Calu3 (cell line): Measurements from ENCODE around the gene BDH1. TPM values are rescaled to one million over a fixed set of nuclear protein-coding genes. Genes with fewer than 3 reads are reported as not detected.

Source experiments
- BruUV-seq: library from RNA; stranded (reverse); fragments of 400-500 nt; replicated peaks from 2 replicates; lab custom pipeline; 2021; lab: Mats Ljungman, UMichigan
- CTCF ChIA-PET: fragments of 300-600 bp; sonication (Branson Sonifier 250); formaldehyde crosslinking; loops from one replicate; lab custom pipeline; 2022; ENCODE audit warnings: antibody characterized with exemption; lab: Charles Lee
- DNase-seq: peaks from one replicate; pipeline ENCODE4 v3.0.0; 2022
- H3K27ac Mint-ChIP-seq: one replicate; pipeline ENCODE4 v1.8.0; 2022; ENCODE audit warnings: mixed read lengths; ENCODE audit not compliant: unreplicated experiment
- H3K27me3 Mint-ChIP-seq: one replicate; pipeline ENCODE4 v1.8.0; 2022; ENCODE audit warnings: mixed read lengths; ENCODE audit not compliant: unreplicated experiment
- H3K36me3 Mint-ChIP-seq: one replicate; pipeline ENCODE4 v1.8.0; 2022; ENCODE audit warnings: mild to moderate bottlenecking, moderate library complexity, mixed read lengths; ENCODE audit not compliant: insufficient read depth, unreplicated experiment
- H3K4me1 Mint-ChIP-seq: one replicate; pipeline ENCODE4 v1.8.0; 2022; ENCODE audit warnings: mild to moderate bottlenecking, low read depth, mixed read lengths; ENCODE audit not compliant: unreplicated experiment
- H3K4me3 Mint-ChIP-seq: one replicate; pipeline ENCODE4 v1.8.0; 2022; ENCODE audit warnings: mild to moderate bottlenecking, low read depth, moderate library complexity, mixed read lengths; ENCODE audit not compliant: unreplicated experiment
- H3K9me3 Mint-ChIP-seq: one replicate; pipeline ENCODE4 v1.8.0; 2022; ENCODE audit warnings: low read depth, mixed read lengths; ENCODE audit not compliant: unreplicated experiment
- intact Hi-C: fragments of 100-400 bp; cut with micrococcal nuclease; formaldehyde crosslinking; loops from one replicate; pipeline ENCODE4 v1.10.0; 2022; ENCODE audit not compliant: unreplicated experiment
- total RNA-seq: library from RNA; stranded (reverse); gene quantifications from 2 replicates; pipeline ENCODE4 v1.2.3, GENCODE V29; 2022
- TF ChIP-seq, protein P1 (sequence below): fragments of 200-600 bp; IDR thresholded peaks from one replicate; pipeline ENCODE4 v1.8.0; 2022; ENCODE audit warnings: antibody characterized with exemption; ENCODE audit not compliant: unreplicated experiment

The BDH1 gene
- total RNA-seq, 1 experiment from 2014 or later, result 49.0 TPM

DNA sequence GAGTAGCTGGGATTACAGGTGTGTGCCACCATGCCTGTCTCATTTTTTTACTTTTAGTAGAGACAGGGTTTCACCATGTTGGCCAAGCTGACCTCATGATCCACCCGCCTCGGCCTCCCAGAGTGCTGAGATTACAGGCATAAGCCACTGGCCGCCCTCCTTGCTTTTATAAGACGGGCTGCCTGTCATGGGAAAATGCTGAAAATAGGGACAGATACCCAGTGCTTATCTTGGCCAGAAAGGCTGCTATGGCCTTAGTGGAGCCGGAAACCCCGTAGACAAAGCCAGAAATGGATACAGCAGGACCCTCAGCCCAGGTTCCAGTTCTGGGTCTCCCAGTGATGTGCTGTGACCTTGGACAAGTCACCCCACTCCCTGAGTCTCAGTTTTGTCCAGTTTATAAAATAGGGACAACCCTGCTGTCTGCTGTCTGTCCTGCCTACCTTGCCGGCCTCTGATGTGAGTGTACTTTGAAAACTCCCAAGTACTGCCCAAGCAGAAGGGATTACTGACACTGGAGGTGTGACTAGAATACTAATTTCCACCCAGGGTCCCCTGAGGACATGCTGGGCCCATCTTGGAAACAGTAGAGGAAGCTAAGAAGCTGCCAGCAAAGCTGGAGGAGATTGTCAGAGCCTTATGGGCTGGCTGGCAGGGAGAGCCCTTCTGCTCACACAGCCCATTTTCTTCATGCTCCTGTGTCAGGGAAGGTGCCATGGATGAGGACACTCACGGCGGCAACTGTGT lies 59.6 kb downstream of the BDH1 start:
- H3K4me3 Mint-ChIP-seq, result no peak overlapping the region
- CTCF ChIA-PET, result no interaction called here
- peaks cover 30% of the 10 kb centered on the region for H3K4me1 Mint-ChIP-seq
- no peaks in the 10 kb centered on the region for H3K9me3 Mint-ChIP-seq
- no peak for DNase-seq
- no peaks in the 10 kb centered on the region for H3K27me3 Mint-ChIP-seq
- TF ChIP-seq, protein P1, sequence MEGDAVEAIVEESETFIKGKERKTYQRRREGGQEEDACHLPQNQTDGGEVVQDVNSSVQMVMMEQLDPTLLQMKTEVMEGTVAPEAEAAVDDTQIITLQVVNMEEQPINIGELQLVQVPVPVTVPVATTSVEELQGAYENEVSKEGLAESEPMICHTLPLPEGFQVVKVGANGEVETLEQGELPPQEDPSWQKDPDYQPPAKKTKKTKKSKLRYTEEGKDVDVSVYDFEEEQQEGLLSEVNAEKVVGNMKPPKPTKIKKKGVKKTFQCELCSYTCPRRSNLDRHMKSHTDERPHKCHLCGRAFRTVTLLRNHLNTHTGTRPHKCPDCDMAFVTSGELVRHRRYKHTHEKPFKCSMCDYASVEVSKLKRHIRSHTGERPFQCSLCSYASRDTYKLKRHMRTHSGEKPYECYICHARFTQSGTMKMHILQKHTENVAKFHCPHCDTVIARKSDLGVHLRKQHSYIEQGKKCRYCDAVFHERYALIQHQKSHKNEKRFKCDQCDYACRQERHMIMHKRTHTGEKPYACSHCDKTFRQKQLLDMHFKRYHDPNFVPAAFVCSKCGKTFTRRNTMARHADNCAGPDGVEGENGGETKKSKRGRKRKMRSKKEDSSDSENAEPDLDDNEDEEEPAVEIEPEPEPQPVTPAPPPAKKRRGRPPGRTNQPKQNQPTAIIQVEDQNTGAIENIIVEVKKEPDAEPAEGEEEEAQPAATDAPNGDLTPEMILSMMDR, result no peak
- intact Hi-C loops, result no loop called here
- H3K36me3 Mint-ChIP-seq, result peaks cover 4% of the 10 kb centered on the region
- BruUV-seq, result no TSS peak
- H3K27ac Mint-ChIP-seq, result no peak overlapping the region

DNA sequence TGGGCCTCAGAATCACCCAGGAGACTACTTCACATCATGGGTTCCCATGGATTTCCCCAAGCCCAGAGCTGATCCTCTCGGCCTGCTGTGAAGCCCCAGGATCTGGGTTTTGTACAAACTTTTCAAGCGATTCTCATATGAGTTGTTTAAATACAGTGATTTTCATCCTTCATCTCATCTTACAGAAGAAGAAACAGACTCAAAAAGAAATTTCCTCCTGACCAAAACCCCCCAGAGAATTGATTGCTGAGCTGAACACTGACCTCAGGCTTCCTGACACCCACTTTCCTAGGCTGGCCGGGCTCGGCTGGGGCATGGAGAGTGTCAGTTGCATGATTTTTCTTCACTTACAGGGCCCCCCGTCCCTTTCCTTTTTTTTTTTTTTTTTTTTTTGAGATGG lies 60.3 kb downstream of the BDH1 start:
- peaks cover 4% of the 10 kb centered on the region for H3K36me3 Mint-ChIP-seq
- H3K4me1 Mint-ChIP-seq, result peaks cover 33% of the 10 kb centered on the region
- no peak overlapping the region for H3K27ac Mint-ChIP-seq
- no peak overlapping the region for H3K4me3 Mint-ChIP-seq
- no peaks in the 10 kb centered on the region for H3K9me3 Mint-ChIP-seq
- TF ChIP-seq, protein P1, result no peak
- BruUV-seq, result no TSS peak
- no peak for DNase-seq
- no peaks in the 10 kb centered on the region for H3K27me3 Mint-ChIP-seq
- CTCF ChIA-PET, result no interaction called here
- intact Hi-C loops, result no loop called here

DNA sequence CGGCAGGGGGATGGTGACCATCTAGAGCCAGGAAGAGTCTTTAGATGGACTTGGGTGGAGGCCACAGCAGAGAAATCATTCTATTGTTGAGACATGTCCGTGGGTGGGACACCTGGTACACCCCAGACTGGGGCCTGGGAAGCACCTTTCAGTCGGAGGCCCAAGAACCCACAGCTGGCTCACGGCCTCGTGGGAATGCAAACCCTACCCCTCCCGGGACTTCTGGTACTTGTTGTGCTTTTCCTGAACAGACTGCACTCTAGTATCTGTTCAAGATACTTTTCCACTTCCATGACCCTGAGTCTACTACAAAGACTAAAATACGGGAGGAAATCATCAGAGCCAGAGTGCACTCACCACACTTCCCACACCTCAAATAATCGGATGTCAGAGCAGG lies 60.7 kb downstream of the BDH1 start:
- peaks cover 8% of the 10 kb centered on the region for H3K36me3 Mint-ChIP-seq
- H3K4me3 Mint-ChIP-seq, result no peak overlapping the region
- H3K4me1 Mint-ChIP-seq, result peaks cover 36% of the 10 kb centered on the region
- DNase-seq, result no peak
- no TSS peak for BruUV-seq
- TF ChIP-seq, protein P1, result no peak
- intact Hi-C loops, result no loop called here
- no peaks in the 10 kb centered on the region for H3K27me3 Mint-ChIP-seq
- no peak overlapping the region for H3K27ac Mint-ChIP-seq
- no peaks in the 10 kb centered on the region for H3K9me3 Mint-ChIP-seq
- CTCF ChIA-PET, result no interaction called here

DNA sequence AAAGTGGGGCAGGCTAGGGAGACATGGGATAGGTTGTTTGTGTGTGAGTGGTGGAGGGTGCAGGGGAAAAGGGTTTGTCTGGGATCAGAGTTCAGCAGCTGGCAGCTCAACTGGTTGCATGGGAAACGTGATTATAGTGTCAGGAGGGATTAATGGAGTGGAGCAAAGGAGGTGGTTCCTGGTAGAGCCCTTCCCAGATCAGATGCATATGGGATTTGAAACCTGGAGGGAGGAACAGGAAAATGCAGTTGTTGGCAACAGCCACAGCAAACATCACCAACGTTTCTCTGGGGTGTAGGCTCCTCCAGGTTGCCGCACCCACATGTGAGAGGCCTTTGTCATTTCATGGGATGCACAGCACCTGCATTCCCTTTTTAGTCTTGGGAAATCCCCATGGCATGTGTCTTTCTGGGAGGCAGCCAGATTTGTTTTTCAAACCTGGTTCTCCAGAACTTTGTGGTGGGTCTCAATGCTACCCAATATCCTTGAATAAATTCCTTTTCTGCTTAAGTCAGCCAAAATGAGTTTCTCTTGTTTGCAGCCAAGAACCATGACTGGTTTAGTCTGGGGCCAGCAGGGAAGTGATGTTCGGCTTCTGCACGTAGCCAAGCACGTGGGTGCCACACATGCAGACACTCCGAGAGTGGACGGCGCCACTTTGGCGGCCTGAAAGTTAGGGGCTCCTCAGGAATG lies 61.3 kb downstream of the BDH1 start:
- BruUV-seq, result no TSS peak
- Mint-ChIP-seq H3K4me3 (no peak overlapping the region), H3K36me3 (peaks cover 10% of the 10 kb centered on the region), H3K4me1 (peaks cover 36% of the 10 kb centered on the region), H3K9me3 (no peaks in the 10 kb centered on the region), H3K27ac (peak overlapping the region; percentile 13), H3K27me3 (no peaks in the 10 kb centered on the region)
- CTCF ChIA-PET, result no interaction called here
- TF ChIP-seq, protein P1, result no peak
- peak; percentile 39 for DNase-seq
- intact Hi-C loops, result loop anchor here (5.0 kb wide), 1 partner anchor 37 kb away; no protein-coding TSS in a partner anchor
